BLaER1 treated with 17β-estradiol and CSF1 and Interleukin-3, amounts not matched to agents 10 nM and 100 nM (cell line): ENCODE results near the gene FOXP1.
A peak's percentile ranks its signal among the peaks of the same experiment; 100 is the strongest.

Experiments
- H3K27ac ChIP-seq, 11 experiments: shearing (Covaris generic); formaldehyde crosslinking; 2 replicates each; pipeline ENCODE4 v1.8.1; 2022
- H3K27me3 ChIP-seq, 11 experiments: shearing (Covaris generic); formaldehyde crosslinking; 2 replicates each; pipeline ENCODE4 v1.8.1; 2022
- H3K36me3 ChIP-seq, 11 experiments: shearing (Covaris generic); formaldehyde crosslinking; 2 replicates each; pipeline ENCODE4 v1.8.1; 2022
- H3K4me1 ChIP-seq, 10 experiments: shearing (Covaris generic); formaldehyde crosslinking; 2 replicates each; pipeline ENCODE4 v1.8.1; 2022
- H3K4me2 ChIP-seq, 11 experiments: shearing (Covaris generic); formaldehyde crosslinking; 2 replicates each; pipeline ENCODE4 v1.8.1; 2022
- H3K4me3 ChIP-seq, 10 experiments: shearing (Covaris generic); formaldehyde crosslinking; 2 replicates each; pipeline ENCODE4 v1.8.1; 2022
- H3K9ac ChIP-seq, 11 experiments: shearing (Covaris generic); formaldehyde crosslinking; 2 replicates each; pipeline ENCODE4 v1.8.1; 2022
- H3K9me3 ChIP-seq, 11 experiments: shearing (Covaris generic); formaldehyde crosslinking; replicated peaks in 1 of 11; 2 replicates each; pipeline ENCODE4 v1.8.1; 2022
- H4K20me1 ChIP-seq, 11 experiments: shearing (Covaris generic); formaldehyde crosslinking; 2 replicates each; pipeline ENCODE4 v1.8.1; 2022
- Cebpa-rat ChIP-seq, 11 experiments: shearing (Covaris generic); IDR thresholded peaks; 2 replicates each; pipeline ENCODE4 v1.8.1; 2022

Gene FOXP1

DNA sequence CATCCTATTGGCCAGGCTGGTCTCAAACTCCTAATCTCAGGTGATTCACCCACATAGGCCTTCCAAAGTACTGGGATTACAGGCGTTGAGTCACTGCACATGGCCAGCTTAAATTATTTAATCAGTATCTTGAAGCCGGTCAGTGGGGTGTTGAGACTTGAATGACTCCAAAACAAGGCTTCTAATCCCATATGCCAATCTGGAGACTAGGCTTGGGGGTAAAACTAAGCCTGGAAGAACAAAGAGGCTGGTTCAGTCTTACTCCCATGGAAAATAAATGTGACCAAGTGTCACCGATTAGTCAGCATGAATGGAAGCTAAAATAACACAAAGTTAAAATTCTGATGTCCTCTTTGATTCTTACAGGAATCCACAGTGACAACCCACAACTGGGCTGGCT, 509.1 kb downstream of the FOXP1 start:
- no peaks in the 10 kb centered on the region for H3K27me3 ChIP-seq
- no peak overlapping the region for H3K27ac ChIP-seq
- peaks cover 11 to 99% (median 24%) of the 10 kb centered on the region in 11 experiments; a peak in 17 of 22 replicates for H4K20me1 ChIP-seq
- H3K4me3 ChIP-seq = no peak overlapping the region
- H3K9ac ChIP-seq = no peak overlapping the region
- H3K4me1 ChIP-seq = peaks cover 5 to 12% (median 8%) of the 10 kb centered on the region in 10 experiments; a peak in 15 of 20 replicates
- no peaks in the 10 kb centered on the region for H3K9me3 ChIP-seq
- no peak overlapping the region for H3K4me2 ChIP-seq
- no peaks in the 10 kb centered on the region; a peak in 1 of 22 replicates for H3K36me3 ChIP-seq
- no peak for TF ChIP-seq Cebpa-rat (IDR thresholded peaks at IDR 0.05)

DNA sequence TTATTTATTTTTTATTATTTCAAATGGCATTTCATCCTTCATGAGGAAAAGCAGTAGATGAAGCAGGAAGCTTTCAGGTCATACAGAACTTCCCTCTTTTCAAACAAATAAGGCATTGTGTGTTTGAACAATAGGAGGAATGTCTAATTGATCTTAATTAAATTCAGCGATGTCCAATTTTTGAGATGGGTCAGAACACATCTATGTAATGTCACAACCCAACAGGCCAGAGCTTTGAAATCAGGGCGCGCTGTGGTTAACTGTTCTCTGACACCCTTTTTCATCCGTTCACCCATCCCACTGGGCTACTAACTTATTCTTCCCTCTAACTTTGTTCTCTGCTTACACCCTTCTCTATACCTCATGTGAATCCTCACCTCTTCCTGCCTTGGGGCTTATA, 510.5 kb downstream of the FOXP1 start:
- Histone ChIP-seq H3K27me3 (peaks cover 0 to 12% (median 9%) of the 10 kb centered on the region in 11 experiments; a peak in 7 of 22 replicates), H3K9ac (no peak overlapping the region)
- no peak for TF ChIP-seq Cebpa-rat (IDR thresholded peaks at IDR 0.05)

DNA sequence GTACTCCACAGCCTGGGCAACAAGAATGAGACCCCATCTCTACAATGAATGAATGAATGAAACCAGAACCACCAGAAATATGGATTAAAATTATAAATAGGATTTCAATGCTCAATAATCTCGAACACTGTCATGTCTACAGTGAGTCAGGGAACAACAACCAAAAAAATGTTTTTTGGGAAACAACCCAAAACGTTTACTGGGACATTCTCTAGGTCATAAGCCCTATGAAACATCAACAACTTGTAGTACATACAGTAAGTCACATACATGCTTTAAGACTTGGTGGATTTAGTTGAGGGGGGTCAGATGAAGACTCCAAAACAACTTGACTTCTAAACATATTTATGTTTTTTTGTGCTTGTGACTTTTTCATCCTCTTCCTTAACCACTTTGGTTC, 511.2 kb downstream of the FOXP1 start:
- H3K9me3 ChIP-seq = no peaks in the 10 kb centered on the region
- peaks cover 0 to 16% (median 9%) of the 10 kb centered on the region in 10 experiments; a peak in 14 of 20 replicates for H3K4me1 ChIP-seq
- H3K27ac ChIP-seq = no peak overlapping the region
- H3K9ac ChIP-seq = no peak overlapping the region
- peaks cover 3 to 17% (median 14%) of the 10 kb centered on the region in 11 experiments; a peak in 20 of 22 replicates for H3K27me3 ChIP-seq
- no peaks in the 10 kb centered on the region for H3K36me3 ChIP-seq
- H3K4me3 ChIP-seq = no peak overlapping the region
- H3K4me2 ChIP-seq = no peak overlapping the region
- TF ChIP-seq Cebpa-rat (IDR thresholded peaks at IDR 0.05) = no peak
- H4K20me1 ChIP-seq = peaks cover 27 to 98% (median 40%) of the 10 kb centered on the region in 11 experiments; a peak in 17 of 22 replicates

More for the DNA sequence above, 510.5 kb downstream of the FOXP1 start:
- H3K4me2 ChIP-seq = no peak overlapping the region
- H3K9me3 ChIP-seq = no peaks in the 10 kb centered on the region
- H3K36me3 ChIP-seq = no peaks in the 10 kb centered on the region
- H4K20me1 ChIP-seq = peaks cover 23 to 99% (median 37%) of the 10 kb centered on the region in 11 experiments; a peak in 17 of 22 replicates
- H3K4me3 ChIP-seq = no peak overlapping the region
- H3K4me1 ChIP-seq = peaks cover 0 to 9% (median 4%) of the 10 kb centered on the region in 10 experiments; a peak in 9 of 20 replicates
- H3K27ac ChIP-seq = no peak overlapping the region

DNA sequence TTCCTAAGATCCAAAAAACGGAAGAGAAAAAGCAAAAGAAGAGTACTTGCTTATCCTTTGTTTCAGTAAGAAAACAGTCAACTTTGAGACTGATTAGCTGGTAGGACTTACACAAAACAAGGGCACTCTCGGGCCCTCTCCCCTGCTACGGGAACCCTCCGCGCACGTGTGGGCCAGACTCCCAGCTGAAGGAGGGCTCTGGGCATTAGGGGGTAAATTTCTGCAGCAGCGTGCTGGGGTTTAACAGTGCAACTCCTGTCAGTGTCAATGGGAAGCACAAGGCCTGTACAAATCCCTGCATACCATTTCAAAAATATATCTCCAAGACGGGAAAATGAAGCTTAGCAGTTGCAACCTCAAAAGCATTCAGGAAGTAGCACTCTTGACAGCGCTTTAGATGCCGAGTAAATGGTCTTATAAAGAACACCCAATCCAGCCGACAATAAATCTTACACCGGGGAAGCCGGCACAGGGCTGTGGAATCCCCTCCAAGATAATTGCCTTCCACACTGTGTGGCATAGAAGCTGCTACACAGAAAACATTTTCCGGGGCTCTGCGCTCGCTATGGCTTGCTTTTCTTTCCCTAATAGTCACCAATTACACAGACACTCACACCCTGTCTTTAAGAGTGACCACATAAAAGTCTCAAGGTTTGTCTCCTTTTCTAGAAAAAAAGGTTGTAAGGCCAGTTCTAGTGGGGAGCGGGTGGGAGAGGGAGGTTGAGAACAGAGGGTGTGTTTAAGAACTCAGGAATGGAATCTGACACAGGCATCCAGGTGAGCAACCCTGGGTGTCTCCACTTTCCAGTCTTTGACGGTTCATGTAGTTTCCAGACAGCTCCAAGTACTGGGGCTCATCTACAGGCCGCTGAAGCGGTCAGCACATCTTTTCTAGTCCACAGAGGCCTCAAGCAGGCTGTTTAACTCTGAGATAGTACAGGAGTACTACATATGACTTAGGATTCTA, 512.7 kb downstream of the FOXP1 start:
- Histone ChIP-seq H3K9me3 (no peaks in the 10 kb centered on the region), H3K4me3 (no peak overlapping the region), H3K9ac (no peak overlapping the region), H4K20me1 (peaks cover 42 to 98% (median 55%) of the 10 kb centered on the region in 11 experiments; a peak in 18 of 22 replicates), H3K4me2 (no peak overlapping the region), H3K27ac (no peak overlapping the region), H3K4me1 (peaks cover 13 to 31% (median 24%) of the 10 kb centered on the region in 10 experiments), H3K36me3 (no peaks in the 10 kb centered on the region), H3K27me3 (peaks cover 18 to 33% (median 29%) of the 10 kb centered on the region in 11 experiments)
- no peak for TF ChIP-seq Cebpa-rat (IDR thresholded peaks at IDR 0.05)

DNA sequence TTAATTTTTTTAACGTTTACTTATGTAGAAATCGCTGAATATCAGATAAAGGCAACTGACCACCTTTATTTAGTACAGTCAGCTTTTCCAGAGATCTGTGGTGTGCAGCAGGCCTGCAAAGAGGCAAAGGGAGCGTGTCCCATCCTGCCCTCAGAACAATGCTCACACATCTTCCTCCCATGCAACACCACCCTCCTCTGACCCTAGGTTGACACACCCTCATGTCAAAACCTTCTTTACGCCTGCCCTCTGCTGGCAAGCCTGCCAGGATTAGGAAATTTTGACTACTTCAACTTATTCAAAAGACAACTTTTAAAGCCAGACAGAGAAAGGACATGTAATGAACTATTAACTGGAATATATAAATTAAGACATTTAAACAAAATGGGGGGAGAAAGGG, 513.7 kb downstream of the FOXP1 start:
- no peak overlapping the region; a peak in 1 of 22 replicates for H3K4me2 ChIP-seq
- H3K36me3 ChIP-seq = no peaks in the 10 kb centered on the region
- H3K27ac ChIP-seq = no peak overlapping the region
- peaks cover 17 to 34% (median 29%) of the 10 kb centered on the region in 10 experiments for H3K4me1 ChIP-seq
- H4K20me1 ChIP-seq = peaks cover 52 to 98% (median 65%) of the 10 kb centered on the region in 11 experiments; a peak in 19 of 22 replicates
- H3K9me3 ChIP-seq = no peaks in the 10 kb centered on the region
- H3K4me3 ChIP-seq = no peak overlapping the region
- no peak overlapping the region for H3K9ac ChIP-seq
- TF ChIP-seq Cebpa-rat (IDR thresholded peaks at IDR 0.05) = no peak
- H3K27me3 ChIP-seq = peaks cover 28 to 42% (median 39%) of the 10 kb centered on the region in 11 experiments

DNA sequence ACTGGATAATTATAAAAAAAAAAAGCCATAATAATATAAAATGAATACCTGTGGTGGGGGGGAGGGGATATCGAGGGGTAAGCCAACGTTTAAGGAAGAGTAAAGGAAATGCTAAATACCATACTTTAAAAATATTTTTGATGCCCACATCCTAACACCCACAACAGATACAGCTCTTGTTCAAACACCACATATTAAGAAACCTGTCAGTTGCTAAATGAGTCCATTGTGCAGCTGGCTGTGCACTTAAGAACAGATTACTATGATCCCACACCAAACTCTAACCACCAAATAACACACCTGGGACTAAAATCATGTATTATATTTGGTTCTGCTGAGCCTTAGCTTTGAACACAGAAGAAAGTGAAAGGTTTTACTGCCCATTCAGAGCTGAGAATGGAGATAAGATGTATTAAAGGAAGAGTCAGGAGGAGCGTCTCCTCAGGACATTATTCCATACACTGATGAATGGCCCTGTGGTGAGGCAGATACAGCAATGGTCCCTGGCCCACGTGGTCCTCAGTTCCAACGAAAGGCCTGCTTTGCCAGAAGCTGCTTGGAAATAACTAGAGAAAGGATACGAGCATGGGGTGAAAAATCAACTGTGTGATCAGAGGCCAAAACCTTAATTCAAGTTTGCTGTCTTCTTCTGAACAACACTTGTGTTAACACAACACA, 515.4 kb downstream of the FOXP1 start:
- Histone ChIP-seq H4K20me1 (peaks cover 67 to 98% (median 82%) of the 10 kb centered on the region in 11 experiments; a peak in 20 of 22 replicates), H3K4me1 (peaks cover 25 to 49% (median 43%) of the 10 kb centered on the region in 10 experiments), H3K9ac (no peak overlapping the region), H3K4me2 (peak overlapping the region in 4 of 11 experiments; percentile 13 to 84 (median 38); a peak in 6 of 22 replicates), H3K27me3 (peaks cover 44 to 59% (median 56%) of the 10 kb centered on the region in 11 experiments), H3K4me3 (no peak overlapping the region), H3K9me3 (no peaks in the 10 kb centered on the region), H3K27ac (peak overlapping the region in 1 of 11 experiments; percentile 47; a peak in 1 of 22 replicates), H3K36me3 (no peaks in the 10 kb centered on the region)
- no peak for TF ChIP-seq Cebpa-rat (IDR thresholded peaks at IDR 0.05)

DNA sequence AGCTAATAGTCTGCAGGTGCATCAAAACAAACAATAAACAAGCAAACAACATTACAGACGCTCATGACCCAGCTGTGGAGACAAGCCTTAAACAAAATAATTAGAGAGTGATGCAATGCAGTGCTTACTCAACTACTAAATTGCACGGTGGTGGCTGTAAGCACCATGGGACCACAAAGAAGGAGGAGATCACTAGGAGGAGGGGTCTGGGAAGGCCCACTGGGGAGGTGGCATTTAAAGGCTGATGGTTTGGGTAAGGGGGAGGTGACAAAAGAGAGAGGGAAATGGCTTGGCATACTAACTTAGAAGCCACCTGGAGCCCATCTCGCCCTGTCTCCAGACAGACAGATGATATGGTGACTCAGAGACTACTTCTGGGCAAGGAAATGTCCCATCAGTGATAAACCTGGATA, 516.7 kb downstream of the FOXP1 start:
- Histone ChIP-seq H3K36me3 (no peaks in the 10 kb centered on the region), H3K4me1 (peaks cover 37 to 62% (median 48%) of the 10 kb centered on the region in 10 experiments), H3K9me3 (no peaks in the 10 kb centered on the region), H3K4me2 (peak overlapping the region; percentile 37 to 99 (median 90)), H3K27ac (peak overlapping the region in 3 of 11 experiments; percentile 9 to 62 (median 42); a peak in 4 of 22 replicates), H4K20me1 (peaks cover 78 to 98% (median 93%) of the 10 kb centered on the region in 11 experiments; a peak in 20 of 22 replicates), H3K4me3 (no peak overlapping the region), H3K27me3 (peaks cover 57 to 72% (median 68%) of the 10 kb centered on the region in 11 experiments), H3K9ac (peak overlapping the region in 1 of 11 experiments; percentile 81; a peak in 1 of 22 replicates)
- TF ChIP-seq Cebpa-rat (IDR thresholded peaks at IDR 0.05) = peak in 5 of 11 experiments; percentile 38 to 82 (median 59); a peak in 5 of 22 replicates

DNA sequence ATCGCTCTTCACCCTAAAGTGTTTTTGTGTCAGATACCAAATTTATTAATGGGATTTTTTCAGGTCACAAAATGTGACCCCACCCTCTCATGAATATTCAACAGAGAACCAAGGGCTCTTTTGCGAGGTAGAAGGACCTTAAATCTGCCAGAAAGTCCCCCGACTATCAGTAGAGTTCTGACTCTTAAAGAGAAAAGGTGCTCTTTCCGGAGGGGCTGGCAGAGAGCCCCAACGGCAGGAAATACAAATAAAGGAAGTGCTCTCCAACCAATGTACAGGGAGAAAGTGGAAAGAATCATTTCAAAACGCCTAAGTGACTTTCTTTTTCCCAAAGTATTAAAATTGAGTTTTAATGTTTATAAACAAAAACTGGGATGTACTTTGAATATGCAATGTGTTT, 517.2 kb downstream of the FOXP1 start:
- no peaks in the 10 kb centered on the region for H3K9me3 ChIP-seq
- H3K27ac ChIP-seq = peak overlapping the region in 3 of 11 experiments; percentile 9 to 62 (median 20); a peak in 3 of 22 replicates
- peak overlapping the region; percentile 37 to 99 (median 90) for H3K4me2 ChIP-seq
- 0 out of 20 replicates have a peak overlapping the region, but pooled peaks of 1 of the 10 experiments have one; percentile 65 for H3K4me3 ChIP-seq
- peaks cover 37 to 63% (median 49%) of the 10 kb centered on the region in 10 experiments for H3K4me1 ChIP-seq
- peaks cover 77 to 99% (median 94%) of the 10 kb centered on the region in 11 experiments; a peak in 20 of 22 replicates for H4K20me1 ChIP-seq
- H3K27me3 ChIP-seq = peaks cover 62 to 77% (median 73%) of the 10 kb centered on the region in 11 experiments
- TF ChIP-seq Cebpa-rat (IDR thresholded peaks at IDR 0.05) = no peak
- H3K9ac ChIP-seq = peak overlapping the region in 1 of 11 experiments; percentile 81; a peak in 1 of 22 replicates
- H3K36me3 ChIP-seq = no peaks in the 10 kb centered on the region
